ENCODE data around the gene OTOP3. TPM values are rescaled to one million over a fixed set of nuclear protein-coding genes. Genes with fewer than 3 reads are reported as not detected.

The OTOP3 gene
- total and polyA plus RNA-seq, 8 donors, result 0.18 to 2.6 TPM; not detected in 6

GRCh38 chr17:74921769-74922168 is 13.9 kb upstream of the OTOP3 start:
- intact Hi-C loops (cut with DNase I; ENCODE audit: low total_unique reads), result no loop called here
- TF ChIP-seq EP300 (IDR thresholded peaks at IDR 0.05), result no peak
- TF ChIP-seq, protein P1, sequence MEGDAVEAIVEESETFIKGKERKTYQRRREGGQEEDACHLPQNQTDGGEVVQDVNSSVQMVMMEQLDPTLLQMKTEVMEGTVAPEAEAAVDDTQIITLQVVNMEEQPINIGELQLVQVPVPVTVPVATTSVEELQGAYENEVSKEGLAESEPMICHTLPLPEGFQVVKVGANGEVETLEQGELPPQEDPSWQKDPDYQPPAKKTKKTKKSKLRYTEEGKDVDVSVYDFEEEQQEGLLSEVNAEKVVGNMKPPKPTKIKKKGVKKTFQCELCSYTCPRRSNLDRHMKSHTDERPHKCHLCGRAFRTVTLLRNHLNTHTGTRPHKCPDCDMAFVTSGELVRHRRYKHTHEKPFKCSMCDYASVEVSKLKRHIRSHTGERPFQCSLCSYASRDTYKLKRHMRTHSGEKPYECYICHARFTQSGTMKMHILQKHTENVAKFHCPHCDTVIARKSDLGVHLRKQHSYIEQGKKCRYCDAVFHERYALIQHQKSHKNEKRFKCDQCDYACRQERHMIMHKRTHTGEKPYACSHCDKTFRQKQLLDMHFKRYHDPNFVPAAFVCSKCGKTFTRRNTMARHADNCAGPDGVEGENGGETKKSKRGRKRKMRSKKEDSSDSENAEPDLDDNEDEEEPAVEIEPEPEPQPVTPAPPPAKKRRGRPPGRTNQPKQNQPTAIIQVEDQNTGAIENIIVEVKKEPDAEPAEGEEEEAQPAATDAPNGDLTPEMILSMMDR (IDR thresholded peaks at IDR 0.05), result no peak
- Histone ChIP-seq H3K9me3 (no peaks in the 10 kb centered on the region), H3K27me3 (peaks cover 22 to 97% (median 74%) of the 10 kb centered on the region in 3 donors), H3K36me3 (no peaks in the 10 kb centered on the region), H3K27ac (no peak overlapping the region), H3K4me1 (peaks cover 22 to 27% (median 25%) of the 10 kb centered on the region in 4 donors), H3K4me3 (no peak overlapping the region)
- WGBS, 5 donors, result 86 to 100% (median 96%) methylated on average over 2 of the region's 2 CpGs
- DNase-seq, result no peak

DNA sequence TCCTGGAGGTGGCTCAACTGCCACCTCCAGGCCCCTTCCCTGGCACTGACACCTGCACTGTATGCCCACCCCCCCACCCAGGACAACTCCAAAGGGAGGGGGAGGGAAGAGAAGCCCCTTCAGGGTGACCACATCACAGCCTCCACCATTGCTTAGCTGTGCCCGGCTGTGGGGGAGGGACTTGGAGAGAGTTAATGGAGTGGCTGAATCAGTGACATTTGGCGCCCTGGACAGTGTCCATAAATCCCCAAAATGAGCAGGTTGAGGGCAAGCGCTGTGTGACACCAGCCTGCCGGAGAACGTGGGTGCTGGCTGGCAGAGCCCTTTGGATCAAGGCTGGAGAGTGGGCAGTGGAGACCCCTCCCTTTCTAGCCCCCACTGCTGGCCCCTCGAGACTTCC is 13.5 kb upstream of the OTOP3 start:
- no peak overlapping the region for H3K4me3 ChIP-seq
- 53 to 90% (median 59%) methylated on average over 1 to 6 of the region's 6 CpGs for WGBS, 5 donors
- intact Hi-C loops (cut with DNase I; ENCODE audit: low total_unique reads), result no loop called here
- H3K4me1 ChIP-seq, result peaks cover 22 to 27% (median 25%) of the 10 kb centered on the region in 4 donors
- H3K9me3 ChIP-seq, result no peaks in the 10 kb centered on the region
- no peak overlapping the region for H3K27ac ChIP-seq
- no peak for DNase-seq
- no peaks in the 10 kb centered on the region for H3K36me3 ChIP-seq
- TF ChIP-seq POLR2AphosphoS5 (IDR thresholded peaks at IDR 0.05) (no peak), POLR2A (IDR thresholded peaks at IDR 0.05) (no peak), EP300 (IDR thresholded peaks at IDR 0.05) (no peak)
- TF ChIP-seq, protein P1 (IDR thresholded peaks at IDR 0.05), result no peak
- H3K27me3 ChIP-seq, result peaks cover 22 to 97% (median 74%) of the 10 kb centered on the region in 3 donors

- H3K36me3 ChIP-seq, result no peaks in the 10 kb centered on the region
- H3K27me3 ChIP-seq, result peaks cover 22 to 97% (median 77%) of the 10 kb centered on the region in 3 donors
- peak in 1 of 2 donors; percentile 51 for DNase-seq
- H3K27ac ChIP-seq, result no peak within 1 kb of the TSS
- peak within 1 kb of the TSS; percentile 28 to 52 (median 34) for H3K4me3 ChIP-seq
- peaks cover 22 to 27% (median 25%) of the 10 kb centered on the region in 4 donors for H3K4me1 ChIP-seq
- intact Hi-C loops (cut with DNase I; ENCODE audit: low total_unique reads), result no loop called here
- TF ChIP-seq EP300 (IDR thresholded peaks at IDR 0.05) (no peak), POLR2A (IDR thresholded peaks at IDR 0.05) (no peak), POLR2AphosphoS5 (IDR thresholded peaks at IDR 0.05) (no peak)
- TF ChIP-seq, protein P1 (IDR thresholded peaks at IDR 0.05), result no peak
- no peaks in the 10 kb centered on the region for H3K9me3 ChIP-seq
- 5 to 15% (median 7%) methylated on average over 20 to 57 of the region's 57 CpGs for WGBS, 5 donors
Measured at GRCh38 chr17:74922694-74923537, 12.8 kb upstream of the OTOP3 start, which contains the start of gene USH1G. TSS of gene USH1G (minus strand) at chr17:74923255. CDS start at chr17:74923073, 182 bp downstream.

GRCh38 chr17:74923538-74924249 is 12.0 kb upstream of the OTOP3 start:
- H3K36me3 ChIP-seq, result no peaks in the 10 kb centered on the region
- TF ChIP-seq, protein P1 (IDR thresholded peaks at IDR 0.05), result peak in 5 of 7 experiments; percentile 33 to 89 (median 60)
- TF ChIP-seq EP300 (IDR thresholded peaks at IDR 0.05) (no peak), POLR2AphosphoS5 (IDR thresholded peaks at IDR 0.05) (peak in 1 of 3 donors; percentile 40), POLR2A (IDR thresholded peaks at IDR 0.05) (no peak)
- peaks cover 22 to 27% (median 25%) of the 10 kb centered on the region in 4 donors for H3K4me1 ChIP-seq
- DNase-seq, result peak; percentile 81 to 87
- intact Hi-C loops (cut with DNase I; ENCODE audit: low total_unique reads), result no loop called here
- WGBS, 5 donors, result 2 to 6% (median 4%) methylated on average over 13 to 59 of the region's 59 CpGs
- H3K4me3 ChIP-seq, result peak overlapping the region; percentile 28 to 52 (median 34)
- peaks cover 22 to 99% (median 80%) of the 10 kb centered on the region in 3 donors for H3K27me3 ChIP-seq
- no peak overlapping the region for H3K27ac ChIP-seq
- no peaks in the 10 kb centered on the region for H3K9me3 ChIP-seq
